Large intestine (tissue), 3 donors: ENCODE data around the gene NPEPL1. TPM values are rescaled to one million over a fixed set of nuclear protein-coding genes. Genes with fewer than 3 reads are reported as not detected.

Experiments used
- DNase-seq, 2 donors: peaks; one replicate each; pipeline versions ENCODE4 v3.0.0 to v3.0.0-alpha.2; 2013
- H3K27ac ChIP-seq: one replicate; pipeline ENCODE4 v1.5.1; 2013; ENCODE audit warnings: low read length
- H3K27me3 ChIP-seq: 2 replicates; pipeline ENCODE4 v1.6.1; 2013; ENCODE audit warnings: low read length; ENCODE audit not compliant: control insufficient read depth, insufficient read depth
- H3K36me3 ChIP-seq: 2 replicates; pipeline ENCODE4 v1.6.1; 2013; ENCODE audit warnings: low read length; ENCODE audit not compliant: control insufficient read depth, insufficient read depth
- H3K4me1 ChIP-seq: one replicate; pipeline ENCODE4 v1.6.1; 2013; ENCODE audit warnings: low read length; ENCODE audit not compliant: control insufficient read depth, insufficient read depth
- H3K4me3 ChIP-seq: one replicate; pipeline ENCODE4 v1.5.1; 2013; ENCODE audit warnings: low read length
- H3K9me3 ChIP-seq: one replicate; pipeline ENCODE4 v1.6.1; 2013; ENCODE audit warnings: mild to moderate bottlenecking, low read depth, low read length, moderate library complexity; ENCODE audit not compliant: control insufficient read depth
- WGBS: methylation state at CpG from one replicate; pipeline ENCODE4 v1.1.5; 2013; ENCODE audit warnings: low lambda C conversion rate; ENCODE audit not compliant: insufficient coverage; 5-methylcytosine and 5-hydroxymethylcytosine counted together
- polyA plus RNA-seq: library from polyadenylated mRNA; unstranded; fragments of 120-200 nt; gene quantifications from one replicate; pipeline ENCODE4 v1.2.1, GENCODE V29; 2013

NPEPL1 gene
- polyA plus RNA-seq, 1 donor: 35.1 TPM

- peak overlapping the region; percentile 44 for H3K4me3 ChIP-seq
- no CpG with 5 or more reads among the region's 73 CpGs for WGBS
- H3K9me3 ChIP-seq: no peaks in the 10 kb centered on the region
- no peaks in the 10 kb centered on the region for H3K4me1 ChIP-seq
- DNase-seq: peak in 1 of 2 donors; percentile 40
- no peaks in the 10 kb centered on the region for H3K36me3 ChIP-seq
- no peaks in the 10 kb centered on the region for H3K27me3 ChIP-seq
- H3K27ac ChIP-seq: no peak overlapping the region
Observed at GRCh38 chr20:58649288-58650180, 43.1 kb upstream of the NPEPL1 start.

DNA sequence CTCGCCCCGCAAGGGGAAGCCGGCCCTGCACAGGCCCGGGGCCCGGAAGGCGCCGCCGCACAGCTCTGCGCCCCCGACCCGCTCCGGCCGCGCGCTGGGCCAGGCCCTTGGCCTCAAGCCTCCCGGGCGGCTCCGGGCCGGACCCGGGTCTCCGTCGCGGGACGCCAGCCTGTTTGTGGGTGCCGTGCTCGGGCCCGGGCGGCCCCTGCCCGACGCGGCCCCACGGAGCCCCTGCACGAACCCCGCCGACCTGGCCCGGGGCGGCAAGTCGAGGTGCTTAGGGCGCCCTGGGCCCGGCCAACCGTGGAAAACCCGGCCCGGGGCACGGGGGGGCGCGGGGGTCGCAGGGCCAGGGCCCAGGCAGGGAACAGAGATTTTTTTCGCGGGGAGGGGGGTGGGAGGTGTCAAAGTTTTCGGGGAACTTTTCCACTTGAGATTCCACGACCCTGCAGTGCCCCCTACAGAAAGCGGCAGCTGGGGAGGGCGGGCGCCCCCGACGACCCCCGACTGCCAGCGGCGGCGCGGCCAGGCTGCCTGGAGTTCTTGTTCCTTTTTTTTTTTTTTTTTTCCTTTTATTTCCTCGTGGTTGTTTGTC is 42.3 kb upstream of the NPEPL1 start:
- DNase-seq: peak in 1 of 2 donors; percentile 55
- H3K4me3 ChIP-seq: peak overlapping the region; percentile 74
- H3K9me3 ChIP-seq: no peaks in the 10 kb centered on the region
- no peaks in the 10 kb centered on the region for H3K36me3 ChIP-seq
- peak overlapping the region; percentile 98 for H3K27ac ChIP-seq
- WGBS: no CpG with 5 or more reads among the region's 62 CpGs
- no peaks in the 10 kb centered on the region for H3K27me3 ChIP-seq
- H3K4me1 ChIP-seq: no peaks in the 10 kb centered on the region

DNA sequence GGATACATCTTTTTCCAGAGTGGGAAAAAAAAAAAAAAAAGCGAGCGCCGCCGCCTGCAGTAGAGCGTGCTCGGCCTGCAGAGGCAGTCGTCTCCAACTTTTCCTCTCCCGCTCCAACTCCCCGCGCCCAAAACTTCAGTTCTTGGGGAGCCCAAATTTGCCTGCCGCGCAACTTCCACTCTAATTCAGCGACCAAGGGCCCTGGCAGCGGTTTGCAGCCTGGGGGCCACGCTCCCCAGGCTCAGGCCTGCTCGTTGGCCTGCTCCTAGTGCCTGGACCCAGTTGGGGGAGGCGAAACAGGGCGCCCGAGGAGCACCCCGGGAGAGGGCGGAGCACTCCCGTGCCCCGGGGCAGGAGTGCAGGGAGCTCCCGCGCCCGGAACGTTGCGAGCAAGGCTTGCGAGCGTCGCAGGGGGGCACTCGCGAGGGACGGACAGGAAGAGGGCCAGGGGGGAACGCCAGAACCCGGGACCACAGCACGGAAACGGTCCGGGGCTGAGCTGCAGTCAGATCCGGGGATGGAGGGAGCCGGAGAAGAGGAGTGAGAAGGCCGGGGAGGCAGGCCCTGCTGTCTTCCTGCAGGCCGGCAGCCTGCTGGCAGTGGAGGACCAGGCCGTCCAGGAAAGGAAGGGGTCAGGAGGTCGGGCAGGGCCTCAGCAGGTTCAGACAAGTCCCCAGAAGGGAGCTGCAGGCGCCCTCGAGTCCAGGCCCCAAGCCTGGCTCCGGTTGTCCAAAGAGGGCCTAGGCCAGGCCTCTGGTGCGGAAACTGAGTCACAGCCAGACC is 41.6 kb upstream of the NPEPL1 start, which contains the start of gene STX16:
Gene STX16 (plus strand): TSS at position 508 of the 783 bp plus-strand sequence. CDS start 724 bp downstream, outside the sequence.
- peak; percentile 93 to 98 for DNase-seq
- Histone ChIP-seq H3K27me3 (no peaks in the 10 kb centered on the region), H3K36me3 (no peaks in the 10 kb centered on the region), H3K4me1 (no peaks in the 10 kb centered on the region), H3K27ac (peak within 1 kb of the TSS; percentile 98), H3K9me3 (no peaks in the 10 kb centered on the region), H3K4me3 (peak within 1 kb of the TSS; percentile 74)
- WGBS: no CpG with 5 or more reads among the region's 49 CpGs

GRCh38 chr20:58651559-58651945 is 41.0 kb upstream of the NPEPL1 start:
- Histone ChIP-seq H3K27ac (peak overlapping the region; percentile 98), H3K36me3 (no peaks in the 10 kb centered on the region), H3K4me1 (no peaks in the 10 kb centered on the region), H3K27me3 (no peaks in the 10 kb centered on the region), H3K4me3 (peak overlapping the region; percentile 74), H3K9me3 (no peaks in the 10 kb centered on the region)
- peak in 1 of 2 donors; percentile 63 for DNase-seq
- 3% methylated on average over 5 of the region's 18 CpGs for WGBS

GRCh38 chr20:58651946-58652605 is 40.5 kb upstream of the NPEPL1 start:
- no peaks in the 10 kb centered on the region for H3K9me3 ChIP-seq
- H3K4me1 ChIP-seq: no peaks in the 10 kb centered on the region
- peak; percentile 68 to 85 for DNase-seq
- H3K27ac ChIP-seq: peak overlapping the region; percentile 98
- H3K27me3 ChIP-seq: no peaks in the 10 kb centered on the region
- H3K36me3 ChIP-seq: no peaks in the 10 kb centered on the region
- H3K4me3 ChIP-seq: peak overlapping the region; percentile 74
- no CpG with 5 or more reads among the region's 30 CpGs for WGBS

GRCh38 chr20:58652606-58653294 is 39.9 kb upstream of the NPEPL1 start:
- peak overlapping the region; percentile 98 for H3K27ac ChIP-seq
- WGBS: 7% methylated on average over 2 of the region's 12 CpGs
- peak overlapping the region; percentile 74 for H3K4me3 ChIP-seq
- H3K4me1 ChIP-seq: no peaks in the 10 kb centered on the region
- DNase-seq: peak in 1 of 2 donors; percentile 41
- no peaks in the 10 kb centered on the region for H3K9me3 ChIP-seq
- H3K36me3 ChIP-seq: no peaks in the 10 kb centered on the region
- H3K27me3 ChIP-seq: no peaks in the 10 kb centered on the region

- WGBS: 91% methylated on average over 3 of the region's 4 CpGs
- H3K27ac ChIP-seq: no peak overlapping the region
- no peaks in the 10 kb centered on the region for H3K27me3 ChIP-seq
- no peaks in the 10 kb centered on the region for H3K9me3 ChIP-seq
- H3K36me3 ChIP-seq: peaks cover under 1% of the 10 kb centered on the region
- H3K4me1 ChIP-seq: no peaks in the 10 kb centered on the region
- no peak overlapping the region for H3K4me3 ChIP-seq
- no peak for DNase-seq
Observed at GRCh38 chr20:58654337-58654736, 38.3 kb upstream of the NPEPL1 start.

- Histone ChIP-seq H3K9me3 (no peaks in the 10 kb centered on the region), H3K27me3 (no peaks in the 10 kb centered on the region), H3K4me1 (no peaks in the 10 kb centered on the region), H3K4me3 (no peak overlapping the region), H3K36me3 (peaks cover 4% of the 10 kb centered on the region), H3K27ac (no peak overlapping the region)
- 77% methylated on average over 3 of the region's 6 CpGs for WGBS
- DNase-seq: no peak
Observed at GRCh38 chr20:58655328-58656107, 37.1 kb upstream of the NPEPL1 start.

GRCh38 chr20:58656831-58657230 is 35.8 kb upstream of the NPEPL1 start:
- H3K4me1 ChIP-seq: no peaks in the 10 kb centered on the region
- no peak overlapping the region for H3K27ac ChIP-seq
- WGBS: 50% methylated on average over 1 of the region's 2 CpGs
- H3K9me3 ChIP-seq: no peaks in the 10 kb centered on the region
- no peaks in the 10 kb centered on the region for H3K27me3 ChIP-seq
- DNase-seq: no peak
- no peak overlapping the region for H3K4me3 ChIP-seq
- peaks cover 15% of the 10 kb centered on the region for H3K36me3 ChIP-seq
